ENCODE results near the gene PLOD1.

- TF ChIP-seq ZNF70 (CRISPR knock-in tag; IDR thresholded peaks at IDR 0.05), result no peak
- TF ChIP-seq CREB5 (CRISPR knock-in tag; IDR thresholded peaks at IDR 0.05; ENCODE audit: low read depth), result no peak
- TF ChIP-seq PPARA (CRISPR knock-in tag; IDR thresholded peaks at IDR 0.05; ENCODE audit: borderline replicate concordance), result no peak
- TF ChIP-seq GLIS3 (CRISPR knock-in tag; IDR thresholded peaks at IDR 0.05), result no peak
- TF ChIP-seq ZC3H10 (CRISPR knock-in tag; IDR thresholded peaks at IDR 0.05), result no peak
- no peak for TF ChIP-seq BACH2 (CRISPR knock-in tag; IDR thresholded peaks at IDR 0.05; ENCODE audit: borderline replicate concordance)
Measured at GRCh38 chr1:11985851-11986250, 51.3 kb downstream of the PLOD1 start.

Measured in SK-N-SH treated with all-trans-retinoic acid at 6 μM for 48 hours (cell line).